Peyer's patch (tissue), 4 donors: ENCODE data around the gene RSBN1L.

Source experiments
- CTCF ChIP-seq, 6 experiments: fragments of 450-650 bp in 4 of 6; fragments of 200-600 bp in 2 of 6; sonication (generic) in 1 of 6; IDR thresholded peaks; one replicate each; pipeline ENCODE4 v1.5.1; 2017 to 2019; ENCODE audit warnings: antibody characterized with exemption in 6 of 6, mild to moderate bottlenecking in 3 of 6, moderate library complexity in 1 of 6
- POLR2A ChIP-seq, 2 donors: fragments of 450-650 bp; IDR thresholded peaks; one replicate each; pipeline ENCODE4 v1.5.1; 2017; ENCODE audit warnings: antibody characterized with exemption in 2 of 2, mild to moderate bottlenecking in 2 of 2, moderate library complexity in 2 of 2

- TF ChIP-seq CTCF (IDR thresholded peaks at IDR 0.05) (no peak), POLR2A (IDR thresholded peaks at IDR 0.05) (no peak)
These were observed 40.9 kb upstream of the RSBN1L start for GRCh38 chr7:77655356-77655755.
